CD4-positive, alpha-beta T cell treated with Interleukin-21 for 1 hour (primary cell): Measurements from ENCODE around the gene CYP4F8.
A peak's percentile ranks its signal among the peaks of the same experiment; 100 is the strongest.
"Not testable (repeated sequence)": the region's sequence is repeated elsewhere in the genome, so short reads cannot be mapped to it uniquely, and the experiment has no call there.

ENCODE experiments used
- DNase-seq: peaks from one replicate; pipeline ENCODE4 v3.0.0-alpha.2; 2020

The CYP4F8 gene, protein sequence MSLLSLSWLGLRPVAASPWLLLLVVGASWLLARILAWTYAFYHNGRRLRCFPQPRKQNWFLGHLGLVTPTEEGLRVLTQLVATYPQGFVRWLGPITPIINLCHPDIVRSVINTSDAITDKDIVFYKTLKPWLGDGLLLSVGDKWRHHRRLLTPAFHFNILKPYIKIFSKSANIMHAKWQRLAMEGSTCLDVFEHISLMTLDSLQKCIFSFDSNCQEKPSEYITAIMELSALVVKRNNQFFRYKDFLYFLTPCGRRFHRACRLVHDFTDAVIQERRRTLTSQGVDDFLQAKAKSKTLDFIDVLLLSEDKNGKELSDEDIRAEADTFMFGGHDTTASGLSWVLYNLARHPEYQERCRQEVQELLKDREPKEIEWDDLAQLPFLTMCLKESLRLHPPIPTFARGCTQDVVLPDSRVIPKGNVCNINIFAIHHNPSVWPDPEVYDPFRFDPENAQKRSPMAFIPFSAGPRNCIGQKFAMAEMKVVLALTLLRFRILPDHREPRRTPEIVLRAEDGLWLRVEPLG

DNA sequence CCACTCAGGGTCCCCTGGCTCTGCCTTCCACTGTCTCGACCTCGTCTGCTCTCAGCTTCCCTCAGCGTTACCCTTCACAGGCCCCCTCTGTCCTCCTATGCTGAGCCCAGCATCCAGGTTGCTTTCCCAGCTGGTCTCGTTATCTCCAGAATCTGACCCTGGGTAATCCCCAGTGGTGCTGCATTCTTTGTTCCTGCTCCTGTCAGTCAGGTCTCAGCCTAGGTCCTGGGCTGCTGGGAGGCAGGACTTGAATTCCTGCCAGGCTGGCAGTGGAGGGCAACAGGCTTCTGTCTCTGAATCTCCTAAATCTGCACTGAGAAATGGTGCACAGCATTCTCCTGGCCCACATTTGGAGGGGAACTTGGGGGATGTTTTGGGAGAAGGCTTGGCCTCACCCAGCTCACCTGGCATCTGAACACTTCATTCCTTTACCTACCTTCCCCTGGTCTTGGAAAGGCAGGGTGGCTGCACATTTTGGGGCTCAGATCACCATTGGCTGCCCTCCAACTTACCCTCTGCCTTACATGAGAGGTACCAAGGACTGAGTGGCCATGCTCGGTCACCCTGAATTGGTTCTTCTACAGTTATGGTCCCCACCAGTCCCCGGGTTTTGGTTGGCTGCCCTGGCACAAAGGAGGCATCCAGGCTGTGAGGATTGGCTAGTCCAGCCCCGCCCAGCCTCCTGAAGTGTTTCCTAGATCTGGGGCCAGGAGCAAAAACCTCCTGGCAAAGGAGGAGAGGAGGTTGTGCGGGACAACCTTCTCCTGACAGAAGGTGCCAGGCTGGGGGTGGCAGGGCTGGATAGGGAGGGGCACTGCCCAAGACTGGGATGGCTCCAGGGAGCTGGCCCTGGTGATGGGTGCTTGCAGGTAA, at the start of gene CYP4F8:
Gene CYP4F8 (plus strand): TSS at position 712 of the 873 bp plus-strand sequence. CDS start 399 bp downstream, outside the sequence.
- no peak for DNase-seq

- DNase-seq: no peak
These were observed 44.6 kb upstream of the CYP4F8 start for GRCh38 chr19:15570420-15570819.

GRCh38 chr19:15575406-15575805, 39.6 kb upstream of the CYP4F8 start:
- DNase-seq: no peak

DNA sequence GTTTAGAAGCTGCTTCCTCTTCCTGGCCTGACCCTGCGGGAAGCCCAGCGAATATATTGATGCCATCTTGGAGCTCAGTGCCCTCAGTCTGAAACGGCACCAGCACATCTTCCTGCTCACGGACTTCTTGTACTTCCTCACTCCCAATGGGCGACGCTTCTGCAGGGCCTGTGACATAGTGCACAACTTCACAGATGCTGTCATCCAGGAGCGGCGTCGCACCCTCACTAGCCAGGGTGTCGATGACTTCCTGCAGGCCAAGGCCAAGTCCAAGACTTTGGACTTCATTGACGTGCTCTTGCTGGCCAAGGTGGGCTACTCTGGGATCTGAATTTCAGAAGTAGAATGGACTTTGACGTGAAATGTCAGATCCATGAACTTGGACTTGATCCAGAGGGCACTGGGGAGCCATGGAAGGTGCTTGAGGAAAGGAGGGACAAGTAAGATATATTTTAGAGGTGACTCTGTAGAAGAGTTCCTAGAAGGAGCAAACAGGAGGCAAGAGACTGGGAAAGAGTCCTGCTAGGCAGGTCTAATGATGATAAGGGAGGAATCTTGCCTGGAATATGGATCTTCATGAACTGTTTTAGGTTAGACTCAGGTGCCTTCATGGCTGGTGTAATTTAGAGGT, 38.4 kb upstream of the CYP4F8 start:
- DNase-seq: no peak

DNA sequence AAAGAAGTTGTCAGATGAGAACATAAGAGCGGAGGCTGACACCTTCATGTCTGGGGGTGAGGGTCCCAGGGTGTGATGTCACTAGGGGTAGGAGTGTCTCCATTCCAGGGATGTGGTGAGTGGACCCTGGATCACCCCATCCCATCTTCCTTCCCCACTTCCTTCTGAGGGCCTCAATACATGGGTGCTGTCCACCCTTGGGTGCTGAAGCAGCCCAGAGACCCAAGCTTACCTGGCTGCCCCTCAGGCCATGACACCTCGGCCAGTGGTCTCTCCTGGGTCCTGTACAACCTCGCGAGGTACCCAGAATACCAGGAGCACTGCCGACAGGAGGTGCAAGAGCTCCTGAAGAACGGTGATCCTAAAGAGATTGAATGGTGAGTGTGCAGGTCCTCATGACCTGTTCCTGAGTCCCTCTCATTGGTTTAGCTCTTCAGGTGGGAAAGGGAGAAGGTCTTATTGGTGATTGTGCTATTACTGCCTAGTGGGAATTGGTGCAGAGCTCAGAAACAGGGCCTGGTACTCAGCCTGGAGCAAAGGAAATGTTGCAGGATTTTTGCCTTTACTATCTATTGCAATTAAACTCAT, 37.7 kb upstream of the CYP4F8 start:
- no peak for DNase-seq

DNA sequence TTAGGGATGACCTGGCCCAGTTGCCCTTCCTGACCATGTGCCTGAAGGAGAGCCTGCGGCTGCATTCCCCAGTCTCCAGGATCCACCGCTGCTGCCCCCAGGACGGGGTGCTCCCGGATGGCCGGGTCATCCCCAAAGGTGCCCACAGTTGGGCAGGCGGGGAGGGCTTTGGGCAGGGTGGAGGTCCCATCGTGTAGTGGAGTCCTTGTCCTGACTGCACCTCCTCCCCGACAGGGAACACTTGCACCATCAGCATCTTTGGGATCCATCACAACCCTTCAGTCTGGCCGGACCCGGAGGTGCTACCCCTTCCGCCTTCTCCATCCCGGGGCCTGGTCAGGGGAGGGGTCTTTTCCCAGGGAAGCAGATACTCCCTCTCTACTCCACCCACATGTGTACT, 31.7 kb upstream of the CYP4F8 start:
- DNase-seq: no peak

- DNase-seq: no peak
These were observed 30.9 kb upstream of the CYP4F8 start for GRCh38 chr19:15584095-15584494.

- peak; percentile 78 for DNase-seq
These were observed 30.4 kb upstream of the CYP4F8 start for GRCh38 chr19:15584541-15585115.

- DNase-seq: peak; percentile 7
These were observed 27.4 kb upstream of the CYP4F8 start for GRCh38 chr19:15587663-15588062.

DNA sequence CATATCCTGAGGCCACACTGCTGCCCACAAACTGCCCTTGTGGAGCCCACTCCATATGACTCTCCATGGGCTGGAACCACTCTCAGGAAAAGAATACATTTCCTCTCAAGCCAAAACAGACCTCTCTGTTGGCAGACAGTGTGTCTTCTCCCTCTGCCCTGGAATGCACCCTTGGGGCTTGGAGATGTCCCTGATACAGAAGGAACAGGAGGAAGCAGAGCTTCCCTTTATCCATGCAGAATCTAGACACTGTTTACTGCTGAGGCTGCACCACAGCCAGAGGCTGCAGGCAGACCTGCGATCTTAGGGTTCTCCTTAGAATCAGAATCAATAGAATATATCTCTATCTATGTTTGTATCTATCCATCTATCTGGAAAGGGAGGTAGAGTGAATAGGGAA, 26.8 kb upstream of the CYP4F8 start:
- DNase-seq: no peak

- no peak for DNase-seq
These were observed 25.1 kb upstream of the CYP4F8 start for GRCh38 chr19:15589760-15590451.

DNA sequence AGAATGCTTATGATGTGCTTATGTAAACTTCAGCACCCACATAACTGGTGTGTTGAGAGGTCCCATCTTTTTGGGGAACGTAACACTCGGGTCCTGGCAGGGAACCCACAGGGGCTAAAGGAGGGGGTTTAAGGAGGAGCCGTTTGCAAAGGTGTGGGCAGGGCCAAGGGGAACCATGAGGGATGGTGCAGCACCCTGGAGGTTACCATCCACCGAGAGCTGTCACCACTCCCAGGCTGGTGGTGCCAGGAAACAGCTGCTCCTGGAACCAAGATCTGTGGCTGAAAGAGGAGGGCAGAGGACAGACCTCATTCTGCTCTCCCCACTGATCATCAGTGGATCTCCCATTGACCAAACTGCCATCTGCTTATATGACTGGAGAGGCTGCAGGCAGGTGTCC, 23.2 kb upstream of the CYP4F8 start:
- no peak for DNase-seq

- not testable (repeated sequence) for DNase-seq
These were observed 22.5 kb upstream of the CYP4F8 start for GRCh38 chr19:15592506-15592905.

DNA sequence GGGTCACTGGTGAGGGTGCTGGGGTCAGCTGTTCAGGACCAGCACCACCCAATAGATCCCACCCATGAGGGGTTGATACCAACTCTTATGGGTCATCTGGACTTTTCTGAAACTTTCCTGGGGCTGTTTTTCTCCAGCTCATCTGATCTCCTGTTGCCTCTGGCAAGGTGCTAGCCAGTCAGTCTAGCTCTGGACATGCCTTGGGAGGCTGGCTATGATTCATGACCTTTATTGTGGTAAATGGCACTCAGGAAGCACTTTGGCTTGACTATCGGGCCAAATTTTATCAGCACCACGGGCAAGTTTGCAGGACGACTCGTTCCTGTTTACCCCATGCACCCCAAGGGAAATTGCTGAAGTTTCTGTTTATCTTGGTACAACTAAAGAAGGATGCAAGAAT, 21.3 kb upstream of the CYP4F8 start:
- DNase-seq: not testable (repeated sequence)

DNA sequence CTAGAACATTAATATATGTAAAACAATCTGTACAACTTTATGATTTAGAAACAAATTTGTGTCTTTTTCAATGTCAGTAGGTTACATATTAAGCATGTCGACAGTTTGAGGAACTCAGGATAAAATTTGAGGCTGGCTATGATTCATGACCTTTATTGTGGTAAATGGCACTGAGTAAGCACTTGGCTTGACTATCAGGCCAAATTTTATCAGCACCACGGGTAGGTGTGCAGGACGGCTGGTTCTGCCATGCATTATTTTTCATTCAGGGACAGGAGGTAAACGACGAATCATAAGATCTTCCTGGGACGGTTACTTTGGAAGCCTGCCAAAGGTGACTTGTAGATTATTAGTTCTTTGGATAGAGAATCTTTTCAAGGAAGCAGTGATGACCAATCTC, 19.9 kb upstream of the CYP4F8 start:
- no peak for DNase-seq

DNA sequence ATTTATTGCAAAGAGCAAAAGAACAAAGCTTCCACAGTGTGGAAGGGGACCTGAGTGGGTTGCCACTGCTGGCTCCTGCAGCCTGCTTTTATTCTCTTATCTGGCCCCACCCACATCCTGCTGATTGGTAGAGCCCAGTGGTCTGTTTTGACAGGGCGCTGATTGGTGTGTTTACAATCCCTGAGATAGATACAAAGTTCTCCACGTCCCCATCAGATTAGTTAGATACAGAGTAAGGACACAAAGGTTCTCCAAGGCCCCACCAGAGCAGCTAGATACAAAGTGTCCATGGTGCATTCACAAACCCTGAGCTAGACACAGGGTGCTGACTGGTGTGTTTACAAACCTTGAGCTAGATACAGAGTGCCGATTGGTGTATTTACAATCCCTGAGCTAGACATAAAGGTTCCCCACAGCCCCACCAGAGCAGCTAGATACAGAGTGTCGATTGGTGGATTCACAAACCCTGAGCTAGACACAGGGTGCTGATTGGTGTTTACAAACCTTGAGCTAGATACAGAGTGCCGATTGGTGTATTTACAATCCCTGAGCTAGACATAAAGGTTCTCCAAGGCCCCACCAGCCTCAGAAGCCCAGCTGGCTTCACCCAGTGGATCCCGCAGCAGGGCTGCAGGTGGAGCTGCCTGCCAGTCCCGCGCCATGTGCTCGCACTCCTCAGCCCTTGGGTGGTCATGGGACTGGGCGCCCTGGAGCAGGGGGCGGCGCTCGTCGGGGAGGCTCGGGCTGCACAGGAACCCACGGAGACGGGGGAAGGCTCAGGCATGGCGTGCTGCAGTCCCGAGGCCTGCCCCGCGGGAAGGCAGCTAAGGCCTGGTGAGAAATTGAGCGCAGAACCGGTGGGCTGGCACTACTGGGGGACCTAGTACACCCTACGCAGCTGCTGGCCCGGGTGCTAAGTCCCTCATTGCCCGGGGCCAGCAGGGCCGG, 6.8 kb upstream of the CYP4F8 start:
- not testable (repeated sequence) for DNase-seq

- no peak for DNase-seq
These were observed 5.8 kb upstream of the CYP4F8 start for GRCh38 chr19:15609261-15609660.

- DNase-seq: no peak
These were observed 2.7 kb upstream of the CYP4F8 start for GRCh38 chr19:15612342-15612741.

DNA sequence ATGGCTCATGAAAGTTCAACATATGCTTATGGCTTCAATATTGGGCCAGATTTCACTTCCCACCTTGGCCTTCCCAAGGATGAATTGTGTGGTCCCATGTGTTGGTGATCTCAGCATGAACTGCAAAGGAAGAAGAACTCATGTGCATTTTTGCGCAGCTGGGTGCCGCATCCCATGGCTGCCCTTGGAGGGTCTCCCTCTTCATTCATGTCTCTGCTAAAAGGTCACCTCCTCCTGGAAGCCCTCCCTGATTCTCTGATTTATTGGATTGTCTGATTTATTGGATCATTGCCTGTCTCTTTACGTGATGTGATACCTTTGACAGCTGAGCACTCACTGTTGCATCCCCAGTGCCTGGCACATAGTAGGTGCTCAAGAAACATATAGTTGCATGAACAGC, 1.7 kb upstream of the CYP4F8 start:
- DNase-seq: no peak

- no peak for DNase-seq
These were observed 508 bp downstream of the CYP4F8 start for GRCh38 chr19:15615526-15615925.

DNA sequence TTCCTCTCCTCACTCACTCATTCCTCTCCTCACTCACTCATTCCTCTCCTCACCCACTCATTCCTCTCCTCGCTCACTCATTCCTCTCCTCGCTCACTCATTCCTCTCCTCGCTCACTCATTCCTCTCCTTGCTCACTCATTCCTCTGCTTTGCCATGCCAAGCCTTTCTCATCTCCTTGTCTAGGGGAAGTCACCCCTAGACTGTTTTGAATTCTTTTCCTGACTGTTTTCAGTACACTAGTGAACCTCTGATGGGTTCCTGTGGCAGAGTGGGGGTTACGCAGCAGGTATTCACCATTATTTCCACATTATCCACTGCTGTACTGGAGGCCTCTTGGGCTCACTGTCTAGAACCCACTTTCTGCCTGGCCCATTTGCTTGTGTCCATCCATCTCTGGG, 1.2 kb downstream of the CYP4F8 start:
- no peak for DNase-seq
